Measurements from ENCODE around the gene CES3.

Gene CES3

DNA sequence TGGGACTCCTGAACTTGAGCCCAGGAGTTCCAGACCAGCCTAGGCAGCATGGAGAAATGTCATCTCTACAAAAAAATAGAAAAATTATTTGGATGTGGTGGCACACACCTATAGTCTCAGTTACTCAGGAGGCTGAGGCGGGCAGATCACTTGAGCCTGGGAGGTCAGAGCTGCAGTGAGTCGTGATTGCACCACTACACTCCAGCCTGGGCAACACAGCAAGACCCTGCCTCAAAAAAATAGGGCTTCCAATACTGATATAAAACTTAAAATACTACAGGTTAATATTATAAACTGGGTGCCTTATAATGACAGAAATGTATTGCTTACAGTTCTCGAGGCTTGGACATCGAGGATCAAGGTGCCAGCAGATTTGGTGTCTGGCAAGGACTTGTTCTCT lies 15.1 kb upstream of the CES3 start:
- H3K9me3 Mint-ChIP-seq, result no peaks in the 10 kb centered on the region
- intact Hi-C loops (cut with micrococcal nuclease), result loop anchor here (5.0 kb wide), 1 partner anchor 241 kb away; no protein-coding TSS in a partner anchor
- no peak overlapping the region for H3K27ac Mint-ChIP-seq
- peaks cover 37% of the 10 kb centered on the region for H3K27me3 Mint-ChIP-seq
- H3K36me3 Mint-ChIP-seq (ENCODE audit: low read depth), result peaks cover 39% of the 10 kb centered on the region
- peaks cover 26% of the 10 kb centered on the region for H3K4me1 Mint-ChIP-seq (ENCODE audit: low read depth)
- no peak overlapping the region for H3K4me3 Mint-ChIP-seq

DNA sequence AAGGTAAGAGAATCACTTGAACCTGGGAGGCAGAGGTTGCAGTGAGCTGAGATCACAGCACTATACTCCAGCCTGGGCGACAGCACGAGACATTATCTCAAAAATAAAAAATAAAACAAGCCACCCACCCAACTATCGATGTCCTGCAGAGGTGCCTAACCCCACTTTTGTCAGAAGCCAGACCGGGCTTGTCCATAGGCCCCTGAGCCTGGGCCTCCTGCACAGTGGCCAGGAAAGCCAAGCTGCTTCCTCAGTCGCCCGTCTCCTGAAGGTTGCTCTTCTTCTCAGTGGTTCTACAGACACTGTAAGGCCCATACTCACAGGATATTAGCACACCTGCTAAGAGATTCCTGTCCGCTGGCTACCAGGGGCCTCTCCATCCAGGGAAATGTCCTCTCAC lies 14.5 kb upstream of the CES3 start:
- no peaks in the 10 kb centered on the region for H3K9me3 Mint-ChIP-seq
- H3K4me3 Mint-ChIP-seq, result no peak overlapping the region
- H3K27me3 Mint-ChIP-seq, result peaks cover 43% of the 10 kb centered on the region
- no peak overlapping the region for H3K27ac Mint-ChIP-seq
- intact Hi-C loops (cut with micrococcal nuclease), result loop anchor here (5.0 kb wide), 1 partner anchor 241 kb away; no protein-coding TSS in a partner anchor
- H3K36me3 Mint-ChIP-seq (ENCODE audit: low read depth), result peaks cover 33% of the 10 kb centered on the region
- peaks cover 26% of the 10 kb centered on the region for H3K4me1 Mint-ChIP-seq (ENCODE audit: low read depth)

DNA sequence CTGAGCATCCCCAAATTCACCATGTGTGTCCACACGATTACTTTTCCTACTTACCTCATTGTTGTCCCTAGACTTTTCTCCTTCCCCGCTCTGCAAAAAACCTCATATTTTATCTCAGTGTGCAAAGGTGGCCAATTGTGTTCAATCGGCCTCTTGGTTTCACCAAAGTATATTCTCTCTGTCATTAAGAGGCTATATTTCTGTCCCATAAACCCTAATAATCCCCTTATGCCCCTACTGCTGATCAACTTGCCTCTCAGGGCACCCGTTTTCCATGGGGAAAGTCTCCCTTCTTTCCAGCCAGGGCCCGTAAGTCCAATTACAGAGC lies 14.1 kb upstream of the CES3 start:
- intact Hi-C loops (cut with micrococcal nuclease), result loop anchor here (5.0 kb wide), 1 partner anchor 240 kb away; no protein-coding TSS in a partner anchor
- Mint-ChIP-seq H3K4me3 (no peak overlapping the region), H3K36me3 (ENCODE audit: low read depth) (peaks cover 29% of the 10 kb centered on the region), H3K4me1 (ENCODE audit: low read depth) (peaks cover 26% of the 10 kb centered on the region), H3K27ac (no peak overlapping the region), H3K27me3 (peaks cover 47% of the 10 kb centered on the region), H3K9me3 (no peaks in the 10 kb centered on the region)

DNA sequence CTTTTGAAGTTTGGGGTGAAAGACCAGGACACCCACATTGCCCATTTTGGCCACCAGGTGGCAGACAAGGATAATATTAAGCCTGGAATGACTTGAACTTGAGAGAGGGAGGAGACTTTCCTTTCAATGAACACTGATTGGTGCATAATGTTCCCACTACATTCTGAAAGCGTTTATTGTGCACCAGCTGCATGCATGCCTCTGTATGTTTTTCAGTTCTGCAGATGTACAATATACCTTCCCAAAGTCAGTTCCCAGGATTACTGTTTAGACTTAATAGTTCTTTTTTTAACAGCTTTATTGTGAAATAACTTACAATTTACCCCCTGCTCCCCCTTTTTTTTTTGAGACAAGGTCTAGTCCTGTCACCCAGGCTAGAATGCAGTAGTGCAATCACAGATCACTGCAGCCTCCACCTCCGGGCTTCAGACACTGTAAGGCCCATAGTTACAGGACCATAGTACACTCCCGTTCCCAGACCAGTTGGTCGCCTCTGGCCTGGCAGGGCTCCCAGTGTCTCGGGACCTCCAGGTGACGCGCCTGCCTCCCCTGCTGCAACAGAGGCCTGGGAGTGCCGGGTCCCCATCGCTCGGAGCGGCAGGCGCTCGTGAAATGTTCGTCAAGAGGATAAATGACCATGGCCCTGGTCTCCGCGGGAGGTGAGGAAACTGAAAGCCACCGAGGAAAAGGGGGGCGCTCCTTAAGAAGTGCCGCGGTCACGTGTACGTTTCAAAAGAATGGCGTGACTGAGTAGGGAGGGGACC lies 13.6 kb upstream of the CES3 start:
- Mint-ChIP-seq H3K4me3 (peak overlapping the region; percentile 75), H3K27me3 (peaks cover 52% of the 10 kb centered on the region), H3K9me3 (no peaks in the 10 kb centered on the region), H3K4me1 (ENCODE audit: low read depth) (peaks cover 26% of the 10 kb centered on the region), H3K36me3 (ENCODE audit: low read depth) (peaks cover 24% of the 10 kb centered on the region), H3K27ac (no peak overlapping the region)
- intact Hi-C loops (cut with micrococcal nuclease), result loop anchor here (5.0 kb wide), 1 partner anchor 240 kb away; no protein-coding TSS in a partner anchor

DNA sequence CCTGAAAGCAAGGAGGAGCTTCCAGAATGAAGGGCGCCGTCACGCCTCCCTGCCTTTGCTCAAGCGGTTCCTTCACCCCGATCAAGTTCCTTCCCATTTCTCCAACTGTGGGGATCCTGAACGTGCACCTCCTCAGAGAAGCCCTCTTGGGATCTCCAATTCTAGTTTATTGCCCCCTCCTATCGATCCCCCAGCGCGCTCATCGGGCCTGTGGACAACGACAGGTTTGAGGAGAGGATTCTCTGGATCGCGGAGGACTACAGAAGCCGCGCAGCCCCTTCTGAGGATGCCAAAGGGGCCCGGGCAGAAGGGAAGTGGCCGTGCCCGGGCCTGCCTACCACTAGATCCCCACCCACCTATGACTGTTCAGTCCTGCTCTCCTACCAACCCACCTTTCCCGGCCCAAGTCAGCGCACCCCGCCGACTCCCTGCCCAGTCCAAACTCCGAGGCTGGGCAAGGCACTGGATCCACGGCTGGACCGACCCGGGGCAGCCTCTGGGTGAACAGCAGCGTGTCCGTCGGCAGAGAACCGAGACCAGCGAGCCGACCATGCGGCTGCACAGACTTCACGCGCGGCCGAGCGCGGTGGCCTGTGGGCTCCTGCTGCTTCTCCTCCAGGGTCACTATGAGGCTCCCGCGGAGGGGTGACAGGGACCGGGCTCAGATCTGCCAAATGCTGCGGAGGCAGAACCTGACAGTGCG lies 12.8 kb upstream of the CES3 start:
- intact Hi-C loops (cut with micrococcal nuclease), result loop anchor here (5.0 kb wide), 1 partner anchor 239 kb away; no protein-coding TSS in a partner anchor
- Mint-ChIP-seq H3K36me3 (ENCODE audit: low read depth) (peaks cover 16% of the 10 kb centered on the region), H3K27ac (no peak overlapping the region), H3K27me3 (peaks cover 57% of the 10 kb centered on the region), H3K4me3 (peak overlapping the region; percentile 75), H3K9me3 (no peaks in the 10 kb centered on the region), H3K4me1 (ENCODE audit: low read depth) (peaks cover 26% of the 10 kb centered on the region)

DNA sequence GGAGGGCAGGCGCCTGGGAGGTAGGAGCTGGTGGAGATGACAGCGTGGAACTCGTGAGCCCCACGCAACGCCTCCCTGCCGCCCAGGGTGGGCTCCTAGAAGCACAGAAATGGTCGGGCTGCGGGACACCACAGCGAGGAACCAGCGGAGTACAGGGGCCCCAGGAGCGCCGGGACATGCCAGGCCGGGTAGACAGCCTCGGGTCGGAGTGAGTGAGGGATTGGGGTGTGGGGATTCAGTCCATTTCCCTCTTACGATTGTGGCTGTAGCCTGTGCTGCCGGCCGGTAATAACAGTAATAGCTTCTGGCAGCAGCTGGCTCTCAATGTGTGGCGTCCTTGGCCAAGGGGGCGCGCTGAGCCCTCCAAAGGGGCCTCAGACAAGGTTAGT lies 12.2 kb upstream of the CES3 start:
- intact Hi-C loops (cut with micrococcal nuclease), result loop anchor here (5.0 kb wide), 1 partner anchor 238 kb away; no protein-coding TSS in a partner anchor
- no peak overlapping the region for H3K27ac Mint-ChIP-seq
- H3K4me1 Mint-ChIP-seq (ENCODE audit: low read depth), result peaks cover 26% of the 10 kb centered on the region
- H3K9me3 Mint-ChIP-seq, result no peaks in the 10 kb centered on the region
- H3K36me3 Mint-ChIP-seq (ENCODE audit: low read depth), result peaks cover 10% of the 10 kb centered on the region
- peak overlapping the region; percentile 75 for H3K4me3 Mint-ChIP-seq
- H3K27me3 Mint-ChIP-seq, result peaks cover 62% of the 10 kb centered on the region

DNA sequence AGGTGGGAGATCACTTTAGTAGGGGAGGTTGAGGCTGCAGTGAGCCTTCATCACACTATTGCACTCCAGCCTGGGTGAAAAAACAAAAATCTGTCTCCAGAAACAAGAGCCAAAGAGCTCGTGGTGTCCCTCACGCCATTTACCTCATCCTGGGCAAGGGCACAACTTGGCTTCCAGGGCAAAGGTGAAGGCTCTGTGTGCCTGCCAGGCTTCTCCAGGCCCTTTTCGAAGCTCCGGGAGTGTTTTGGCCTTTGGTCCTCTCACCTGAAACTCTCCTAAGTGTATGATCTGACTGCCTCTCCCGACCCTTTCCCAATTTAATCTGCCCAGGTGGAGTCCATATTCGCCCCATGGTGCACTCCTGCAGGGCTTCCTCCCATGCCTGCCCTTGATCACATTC lies 11.6 kb upstream of the CES3 start:
- Mint-ChIP-seq H3K27me3 (peaks cover 65% of the 10 kb centered on the region), H3K36me3 (ENCODE audit: low read depth) (peaks cover 4% of the 10 kb centered on the region), H3K4me3 (no peak overlapping the region), H3K27ac (no peak overlapping the region), H3K4me1 (ENCODE audit: low read depth) (peaks cover 26% of the 10 kb centered on the region), H3K9me3 (no peaks in the 10 kb centered on the region)
- intact Hi-C loops (cut with micrococcal nuclease), result loop anchor here (5.0 kb wide), 1 partner anchor 238 kb away; no protein-coding TSS in a partner anchor

DNA sequence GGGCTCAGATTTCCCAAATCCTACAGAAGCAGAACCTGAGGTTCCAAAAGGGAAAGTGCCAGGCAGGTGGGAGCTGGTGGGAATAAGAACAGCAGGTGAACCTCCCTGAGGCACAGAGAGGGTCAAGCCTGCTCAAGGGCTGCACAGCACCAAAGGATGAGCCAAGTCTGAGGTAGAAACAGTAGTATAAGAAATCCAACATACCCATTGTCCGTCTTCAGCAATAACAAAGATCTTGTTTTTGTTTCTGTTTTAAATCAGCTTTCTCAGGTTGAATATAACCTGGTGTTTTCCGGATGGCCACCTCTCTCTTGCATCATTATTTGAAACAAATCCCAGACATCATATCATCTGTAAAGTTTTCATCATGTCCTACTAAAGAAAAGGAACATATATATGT lies 10.6 kb upstream of the CES3 start:
- Mint-ChIP-seq H3K9me3 (no peaks in the 10 kb centered on the region), H3K4me3 (no peak overlapping the region), H3K27me3 (peaks cover 65% of the 10 kb centered on the region), H3K4me1 (ENCODE audit: low read depth) (peaks cover 26% of the 10 kb centered on the region), H3K27ac (no peak overlapping the region), H3K36me3 (ENCODE audit: low read depth) (no peaks in the 10 kb centered on the region)
- intact Hi-C loops (cut with micrococcal nuclease), result no loop called here

DNA sequence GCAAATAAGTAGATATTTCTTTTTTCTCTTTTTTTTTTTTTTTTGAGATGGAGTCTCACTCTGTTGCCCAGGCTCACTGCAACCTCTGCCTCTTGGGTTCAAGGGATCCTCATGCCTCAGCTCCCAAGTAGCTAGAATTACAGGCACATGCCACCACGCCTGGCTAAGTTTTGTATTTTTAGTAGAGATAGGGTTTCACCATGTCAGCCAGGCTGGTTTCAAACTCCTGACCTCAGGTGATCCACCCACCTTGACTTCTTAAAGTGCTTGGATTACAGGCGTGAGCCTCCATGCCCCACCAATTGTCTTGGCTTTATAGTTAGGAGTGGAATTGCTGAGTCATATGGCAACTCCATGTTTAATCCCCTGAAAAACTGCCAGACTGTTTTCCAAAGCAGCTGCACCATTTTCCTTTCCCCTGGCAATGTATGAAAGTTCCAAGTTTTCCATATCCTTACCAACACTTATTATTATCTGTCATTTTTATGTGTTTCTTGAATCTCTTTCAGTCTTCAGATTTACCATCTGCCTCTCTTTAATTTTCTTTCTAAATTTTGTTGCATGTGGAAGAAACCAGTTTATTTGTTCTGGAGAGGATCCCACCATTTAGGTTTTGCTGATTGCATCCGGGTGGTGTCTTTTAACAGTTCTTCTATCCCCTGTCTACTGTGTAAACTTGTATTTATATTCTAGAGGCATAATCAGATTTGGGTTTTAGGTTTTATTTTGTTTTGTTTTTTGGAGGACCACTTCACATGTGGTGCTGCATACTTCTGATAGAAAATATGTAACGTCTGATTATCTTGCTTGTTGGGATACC lies 9.9 kb upstream of the CES3 start:
- H3K27ac Mint-ChIP-seq, result no peak overlapping the region
- H3K36me3 Mint-ChIP-seq (ENCODE audit: low read depth), result no peaks in the 10 kb centered on the region
- no peak overlapping the region for H3K4me3 Mint-ChIP-seq
- H3K4me1 Mint-ChIP-seq (ENCODE audit: low read depth), result peaks cover 26% of the 10 kb centered on the region
- intact Hi-C loops (cut with micrococcal nuclease), result no loop called here
- H3K9me3 Mint-ChIP-seq, result no peaks in the 10 kb centered on the region
- H3K27me3 Mint-ChIP-seq, result peaks cover 65% of the 10 kb centered on the region

DNA sequence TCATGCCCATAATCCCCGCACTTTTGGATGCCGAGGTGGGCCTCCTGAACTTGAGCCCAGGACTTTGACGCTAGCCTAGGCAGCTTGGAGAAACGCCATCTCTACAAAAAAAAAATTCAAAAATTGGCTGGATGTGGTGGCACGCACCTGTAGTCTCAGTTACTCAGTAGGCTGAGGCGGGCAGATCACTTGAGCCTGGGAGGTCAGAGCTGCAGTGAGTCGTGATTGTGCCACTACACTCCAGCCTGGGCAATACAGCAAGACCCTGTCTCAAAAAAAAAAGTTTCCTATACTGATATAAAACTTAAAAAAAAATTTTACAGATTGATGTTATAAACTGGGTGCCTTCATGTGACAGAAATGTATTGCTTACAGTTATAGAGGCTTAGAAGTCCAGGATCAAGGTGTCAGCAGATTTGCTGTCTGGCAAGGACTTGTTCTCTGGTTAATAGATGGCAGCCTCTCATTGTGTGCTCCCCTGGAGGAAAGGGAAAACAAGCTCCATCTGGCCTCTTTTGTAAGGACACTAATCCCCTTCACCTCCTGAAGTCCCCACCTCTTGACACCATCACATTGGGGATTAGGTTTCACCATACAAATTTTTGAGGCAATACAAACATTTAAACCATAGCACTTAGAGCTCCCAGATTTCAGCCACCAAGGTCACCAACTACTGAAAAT lies 8.5 kb upstream of the CES3 start:
- Mint-ChIP-seq H3K9me3 (no peaks in the 10 kb centered on the region), H3K4me1 (ENCODE audit: low read depth) (peaks cover 17% of the 10 kb centered on the region), H3K27me3 (peaks cover 58% of the 10 kb centered on the region), H3K4me3 (no peak overlapping the region), H3K27ac (no peak overlapping the region), H3K36me3 (ENCODE audit: low read depth) (no peaks in the 10 kb centered on the region)
- intact Hi-C loops (cut with micrococcal nuclease), result no loop called here

DNA sequence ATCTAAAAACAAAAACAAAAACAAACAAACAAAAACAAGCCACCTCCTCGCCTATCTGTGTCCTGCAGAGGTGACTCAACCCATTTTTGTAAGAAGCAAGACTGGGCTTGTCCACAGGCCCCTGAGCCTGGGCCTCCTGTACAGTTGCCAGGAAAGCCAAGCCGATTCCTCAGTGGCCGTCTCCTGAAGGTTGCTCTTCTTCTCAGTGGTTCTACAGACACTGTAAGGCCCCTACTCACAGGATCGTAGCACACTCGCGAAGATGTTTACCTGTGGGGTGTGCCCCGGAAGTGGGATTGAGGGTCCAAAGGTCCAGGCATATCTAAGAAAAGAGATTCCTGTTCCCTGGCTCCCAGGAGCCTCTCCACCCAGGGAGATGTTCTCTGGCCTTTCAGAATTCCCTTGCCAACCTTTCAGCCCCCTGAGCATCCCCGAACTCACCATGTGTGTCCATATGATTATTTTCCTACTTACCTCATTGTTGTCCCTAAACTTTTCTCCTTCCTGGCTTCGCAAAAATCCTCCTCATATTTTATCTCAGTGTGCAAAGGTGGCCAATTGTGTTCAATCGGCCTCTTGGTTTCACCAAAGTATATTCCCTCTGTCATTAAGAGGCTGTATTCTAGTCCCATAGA lies 7.5 kb upstream of the CES3 start:
- Mint-ChIP-seq H3K27me3 (peaks cover 48% of the 10 kb centered on the region), H3K27ac (no peak overlapping the region), H3K4me1 (ENCODE audit: low read depth) (peaks cover 17% of the 10 kb centered on the region), H3K36me3 (ENCODE audit: low read depth) (no peaks in the 10 kb centered on the region), H3K4me3 (no peak overlapping the region), H3K9me3 (no peaks in the 10 kb centered on the region)
- intact Hi-C loops (cut with micrococcal nuclease), result loop anchor here (2.0 kb wide), 1 partner anchor 201 kb away; no protein-coding TSS in a partner anchor

DNA sequence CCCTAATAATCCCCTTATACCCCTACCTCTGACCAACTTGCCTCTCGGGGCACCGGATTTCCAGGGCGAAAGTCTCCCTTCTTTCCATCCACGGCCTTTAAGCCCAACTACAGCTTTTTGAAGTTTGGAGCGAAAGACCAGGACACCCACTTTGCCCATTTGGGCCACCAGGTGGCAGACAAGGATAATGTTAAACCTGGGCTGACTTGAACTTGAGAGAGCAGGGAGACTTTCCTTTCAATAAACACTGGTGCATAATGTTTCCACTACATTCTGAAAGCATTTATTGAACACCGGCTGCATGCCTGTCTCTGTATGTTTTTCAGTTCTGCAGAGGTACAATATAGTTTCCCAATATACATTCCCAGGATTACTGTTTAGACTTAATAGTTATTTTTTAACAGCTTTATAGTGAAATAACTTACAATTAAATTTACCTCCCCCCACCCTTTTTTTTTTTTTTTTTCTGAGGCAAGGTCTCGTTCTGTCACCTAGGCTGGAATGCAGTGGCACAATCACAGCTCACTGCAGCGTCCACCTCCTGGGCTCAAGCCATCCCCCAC lies 6.9 kb upstream of the CES3 start:
- Mint-ChIP-seq H3K27me3 (peaks cover 42% of the 10 kb centered on the region), H3K27ac (no peak overlapping the region), H3K36me3 (ENCODE audit: low read depth) (no peaks in the 10 kb centered on the region), H3K4me3 (no peak overlapping the region), H3K4me1 (ENCODE audit: low read depth) (peaks cover 17% of the 10 kb centered on the region), H3K9me3 (no peaks in the 10 kb centered on the region)
- intact Hi-C loops (cut with micrococcal nuclease), result loop anchor here (2.0 kb wide), 1 partner anchor 201 kb away; no protein-coding TSS in a partner anchor

Measured in dendritic cell treated with granulocyte-macrophage colony-stimulating factor and Interleukin-4, amounts not matched to agents 40 ng/mL and 50 ng/mL, for 4 days (primary cell).